K562 (cell line): Measurements from ENCODE around the gene GLG1.

Source experiments
- CREM ChIP-seq: IDR thresholded peaks from 2 replicates; pipeline ENCODE4 v1.6.1; 2014; ENCODE audit warnings: antibody characterized with exemption, low read depth
- CTCF ChIP-seq, 3 experiments: IDR thresholded peaks in 2 of 3; conservative IDR thresholded peaks in 1 of 3; 2 replicates each; pipeline ENCODE4 v1.5.1; 2011 to 2012; ENCODE audit warnings: low read length in 3 of 3, mild to moderate bottlenecking in 3 of 3, control low read depth in 2 of 3, improper control_type of control experiment in 1 of 3, inconsistent platforms in 1 of 3, low read depth in 1 of 3, mixed read lengths in 1 of 3, moderate library complexity in 1 of 3; ENCODE audit not compliant: insufficient read depth in 2 of 3
- MTA3 ChIP-seq: fragments of 450-650 bp; formaldehyde crosslinking; IDR thresholded peaks from 2 replicates; pipeline ENCODE4 v1.6.1; 2017; ENCODE audit warnings: mild to moderate bottlenecking, borderline replicate concordance
- POLR2AphosphoS5 ChIP-seq: IDR thresholded peaks from 2 replicates; pipeline ENCODE4 v1.6.1; 2011; ENCODE audit warnings: mild to moderate bottlenecking, low read depth, low read length, moderate library complexity; ENCODE audit not compliant: control insufficient read depth, insufficient read depth
- RNF2 ChIP-seq: sonication (generic); IDR thresholded peaks from 2 replicates; pipeline ENCODE4 v1.6.1; 2016

DNA sequence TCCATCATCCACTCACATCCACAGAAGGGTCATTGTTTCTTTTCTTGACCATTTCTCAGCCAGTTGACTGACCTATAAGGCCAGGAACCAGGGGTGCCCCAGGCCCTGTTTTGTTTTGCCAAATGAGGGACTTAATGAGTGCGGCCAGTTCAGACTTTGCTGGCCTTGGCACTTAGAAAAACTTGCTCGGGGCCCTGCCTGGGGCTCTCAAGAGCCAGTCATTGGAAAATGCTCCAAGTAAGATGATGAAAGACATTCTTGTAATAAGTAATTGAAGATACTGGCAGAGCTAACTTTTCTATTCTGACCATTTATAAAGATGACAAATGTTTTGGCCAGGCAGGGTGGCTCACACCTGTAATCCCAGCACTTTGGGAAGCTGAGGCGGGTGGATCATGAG is 156.7 kb downstream of the GLG1 start:
- TF ChIP-seq POLR2AphosphoS5 (no peak), CTCF (IDR thresholded peaks at IDR 0.05 in 2 of 3, conservative IDR thresholded peaks at IDR 0.05 in 1 of 3; ENCODE audit: insufficient read depth in 2 of 3, low read depth in 1 of 3, low read length in 3 of 3) (no peak), MTA3 (no peak), RNF2 (no peak), CREM (no peak)
